GM19328 (cell line): ENCODE data around the gene C2orf92.
"Not testable (repeated sequence)": the region's sequence is repeated elsewhere in the genome, so short reads cannot be mapped to it uniquely, and the experiment has no call there.

Experiments
- ATAC-seq: cut with Tn5 transposase; IDR thresholded peaks from one replicate; pipeline ENCODE4 v1.9.1; 2021; ENCODE audit warnings: mild to moderate bottlenecking, moderate library complexity; ENCODE audit not compliant: unreplicated experiment

Gene C2orf92

DNA sequence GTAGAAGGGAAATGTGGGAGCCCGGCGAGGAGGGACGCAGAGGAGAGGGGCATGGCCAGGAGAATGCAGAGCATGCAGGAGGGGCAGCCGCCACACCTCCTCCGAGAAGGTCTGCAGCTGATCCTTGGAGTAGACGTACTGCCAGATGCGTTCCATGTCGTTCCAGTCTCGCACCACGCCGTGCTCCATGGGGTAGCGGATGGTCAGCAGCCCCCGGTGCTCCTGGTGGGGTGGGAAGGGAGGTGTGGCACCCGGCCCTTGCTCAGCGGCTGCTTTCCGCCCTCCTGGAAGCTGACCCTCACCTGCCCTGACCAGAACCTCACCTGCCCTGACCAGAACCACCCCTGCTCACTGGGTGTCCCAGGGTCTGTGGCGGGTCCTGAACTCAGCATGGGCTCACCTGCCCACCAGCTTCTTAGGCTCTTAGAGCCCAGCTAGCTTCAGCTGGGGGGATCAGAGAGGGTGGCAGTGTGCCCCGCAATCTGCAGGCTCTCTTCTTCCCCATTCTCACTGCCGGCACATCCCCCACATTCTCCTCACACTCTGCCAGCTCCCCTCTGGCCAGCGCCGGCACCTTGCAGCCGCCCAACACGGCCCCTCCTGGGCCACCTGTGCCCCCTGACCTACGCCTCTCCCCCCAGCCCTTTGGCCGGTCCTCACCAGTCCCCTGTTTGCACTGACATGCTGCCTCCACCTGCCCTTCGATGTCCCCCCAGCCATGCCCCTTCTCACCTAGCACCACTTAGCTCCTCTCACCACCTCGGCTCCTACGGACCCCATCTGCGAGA, 10.1 kb upstream of the C2orf92 start:
- ATAC-seq = no peak

- no peak for ATAC-seq
Observed at GRCh38 chr2:97660044-97660774, 9.3 kb upstream of the C2orf92 start.

DNA sequence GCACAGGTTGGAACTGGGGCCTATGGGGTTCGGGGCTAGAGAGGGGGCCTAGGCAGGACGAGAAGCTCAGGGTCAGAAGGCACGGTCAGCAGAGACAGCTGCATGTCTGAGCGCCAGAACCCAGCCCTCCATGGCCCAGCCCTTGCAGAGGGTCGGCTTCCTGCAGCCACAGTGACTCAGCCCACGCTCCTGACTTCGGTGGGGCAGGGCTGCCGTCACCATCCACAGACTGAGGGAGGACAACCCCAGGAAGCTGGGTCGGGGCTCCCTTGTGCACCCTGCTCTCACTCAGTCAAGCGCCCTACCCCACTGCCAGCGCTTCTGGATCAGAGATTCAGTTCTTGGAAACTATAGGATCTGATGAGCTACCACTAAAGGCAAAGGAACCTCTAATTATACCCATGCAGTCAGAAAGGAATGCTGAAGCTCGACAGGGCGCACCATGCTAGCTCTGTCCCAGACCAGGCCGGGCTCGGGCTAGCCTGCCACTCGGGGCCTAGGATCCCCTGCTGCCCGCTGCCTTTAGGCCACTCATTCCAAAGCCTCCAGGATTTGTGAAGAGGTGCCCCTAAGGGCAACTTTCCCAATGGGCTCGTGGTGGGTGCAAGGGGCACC, 8.6 kb upstream of the C2orf92 start:
- ATAC-seq = no peak

GRCh38 chr2:97661927-97662326, 7.6 kb upstream of the C2orf92 start:
- no peak for ATAC-seq

GRCh38 chr2:97662386-97662894, 7.1 kb upstream of the C2orf92 start:
- no peak for ATAC-seq

- ATAC-seq = peak; percentile 36
Observed at GRCh38 chr2:97662895-97663625, 6.5 kb upstream of the C2orf92 start.

DNA sequence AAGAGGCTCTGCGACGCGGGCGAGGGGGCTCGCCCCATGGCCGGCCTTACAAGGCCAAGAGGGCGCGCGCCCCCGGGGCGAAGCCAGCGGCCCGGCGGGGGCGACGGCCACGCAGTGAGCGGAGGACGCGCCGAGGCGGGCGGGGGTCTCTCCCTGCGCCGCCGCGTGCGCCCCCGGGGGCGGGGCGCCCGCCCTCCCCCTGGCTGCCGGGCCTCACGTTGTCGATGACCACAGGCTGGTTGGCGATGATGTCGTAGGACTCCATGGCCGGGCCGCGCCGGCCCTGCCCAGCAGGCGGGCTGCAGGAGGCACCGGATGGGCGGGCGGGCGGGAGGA, 5.9 kb upstream of the C2orf92 start:
- no peak for ATAC-seq

- ATAC-seq = peak; percentile 81
Observed at GRCh38 chr2:97663962-97664635, 5.4 kb upstream of the C2orf92 start, which contains the start of gene ACTR1B. Gene ACTR1B (minus strand): TSS chr2:97664044. CDS start chr2:97663890, 154 bp downstream.

GRCh38 chr2:97664636-97664970, 4.9 kb upstream of the C2orf92 start:
- no peak for ATAC-seq

- ATAC-seq = no peak
Observed at GRCh38 chr2:97670471-97670870, 958 bp downstream of the C2orf92 start.

GRCh38 chr2:97671526-97671925, 2.0 kb downstream of the C2orf92 start:
- no peak for ATAC-seq

GRCh38 chr2:97672606-97673140, 3.2 kb downstream of the C2orf92 start:
- ATAC-seq = not testable (repeated sequence)

GRCh38 chr2:97673182-97673914, 3.8 kb downstream of the C2orf92 start:
- no peak for ATAC-seq

DNA sequence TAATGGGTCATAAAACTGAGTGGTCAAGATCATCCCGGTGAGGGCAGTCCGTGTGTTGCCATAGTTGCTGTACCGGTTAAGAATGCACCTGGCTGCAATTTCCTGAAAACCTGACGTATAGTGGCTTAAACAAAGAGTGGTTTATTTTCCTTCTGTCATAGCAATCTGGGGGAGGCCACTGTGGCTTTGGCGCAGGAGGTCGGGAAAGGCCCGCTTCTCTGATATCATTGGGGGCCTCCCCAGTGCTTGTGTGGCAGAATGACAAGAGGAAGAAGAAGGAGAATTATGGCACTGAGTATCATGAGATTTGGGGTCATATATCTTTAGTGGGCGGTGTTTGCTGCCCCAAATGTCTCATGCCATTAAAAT, 4.4 kb downstream of the C2orf92 start:
- ATAC-seq = no peak

- ATAC-seq = no peak
Observed at GRCh38 chr2:97675430-97676113, 6.1 kb downstream of the C2orf92 start.

- ATAC-seq = no peak
Observed at GRCh38 chr2:97676620-97677019, 7.1 kb downstream of the C2orf92 start.

- ATAC-seq = no peak
Observed at GRCh38 chr2:97677480-97677879, 8.0 kb downstream of the C2orf92 start.

DNA sequence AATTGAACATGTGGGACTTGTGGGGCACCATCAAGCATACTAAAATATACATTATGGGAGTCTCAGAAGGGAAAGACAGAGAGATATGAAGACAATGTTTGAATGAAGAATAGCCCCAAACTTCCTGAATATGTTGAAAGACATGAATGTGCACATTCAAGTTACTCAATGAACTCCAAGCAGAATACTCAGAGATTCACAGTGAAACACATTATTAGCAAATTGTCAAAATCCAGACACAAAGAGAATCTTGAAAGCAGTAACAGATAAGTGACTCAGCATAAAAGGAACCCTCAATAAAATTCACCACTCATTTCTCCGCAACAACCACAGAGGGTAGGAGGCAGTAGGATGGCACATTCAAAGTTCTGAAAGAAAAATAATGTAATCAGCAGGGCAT, 8.8 kb downstream of the C2orf92 start:
- no peak for ATAC-seq

DNA sequence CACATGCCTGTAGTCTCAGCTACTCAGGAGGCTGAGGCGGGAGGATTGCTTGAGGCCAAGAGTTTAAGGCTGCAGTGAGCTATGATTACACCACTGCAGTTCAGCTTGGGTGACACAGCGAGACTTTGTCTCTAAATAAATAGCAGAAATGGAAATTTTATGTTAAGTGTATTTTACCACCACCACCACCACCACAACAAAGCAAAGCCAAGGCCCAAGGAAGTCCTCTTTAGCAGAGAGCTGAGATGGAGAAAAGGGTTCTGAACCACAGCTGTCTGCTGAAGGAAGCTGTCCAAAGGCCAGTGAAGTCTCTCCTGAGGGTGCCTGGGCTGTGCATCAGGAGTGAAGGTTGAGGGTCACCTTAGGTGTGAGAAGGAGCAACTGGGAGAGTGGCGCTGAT, 17.7 kb downstream of the C2orf92 start:
- not testable (repeated sequence) for ATAC-seq
